HG03439 (cell line): Measurements from ENCODE around the gene SLC7A8.
"Not testable (repeated sequence)": the region's sequence is repeated elsewhere in the genome, so short reads cannot be mapped to it uniquely, and the experiment has no call there.

Experiments
- ATAC-seq: cut with Tn5 transposase; IDR thresholded peaks from one replicate; pipeline ENCODE4 v1.9.1; 2021; ENCODE audit warnings: mild to moderate bottlenecking, moderate library complexity; ENCODE audit not compliant: unreplicated experiment

SLC7A8 gene

GRCh38 chr14:23115039-23115731 is 68.3 kb downstream of the SLC7A8 start:
- no peak for ATAC-seq

- no peak for ATAC-seq
Measured at GRCh38 chr14:23114669-23115038, 68.8 kb downstream of the SLC7A8 start.

DNA sequence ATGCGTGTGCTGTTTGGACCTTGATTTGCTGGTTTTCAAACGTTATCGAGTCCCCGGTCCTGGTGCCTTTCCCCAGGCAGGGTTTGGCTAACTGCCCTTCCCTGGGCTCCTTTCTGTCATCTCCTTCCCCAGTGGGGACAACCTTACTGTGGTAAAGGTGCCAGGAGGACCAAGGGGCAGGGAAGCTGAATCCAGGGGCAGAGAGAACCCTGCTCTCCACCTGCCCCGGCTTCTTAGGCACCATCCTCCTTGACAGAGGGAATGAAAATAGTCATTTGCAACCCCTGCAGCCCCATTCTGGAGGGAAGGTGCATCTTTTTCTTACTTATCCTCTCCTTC is 69.4 kb downstream of the SLC7A8 start:
- no peak for ATAC-seq

GRCh38 chr14:23113431-23114119 is 69.9 kb downstream of the SLC7A8 start:
- no peak for ATAC-seq

DNA sequence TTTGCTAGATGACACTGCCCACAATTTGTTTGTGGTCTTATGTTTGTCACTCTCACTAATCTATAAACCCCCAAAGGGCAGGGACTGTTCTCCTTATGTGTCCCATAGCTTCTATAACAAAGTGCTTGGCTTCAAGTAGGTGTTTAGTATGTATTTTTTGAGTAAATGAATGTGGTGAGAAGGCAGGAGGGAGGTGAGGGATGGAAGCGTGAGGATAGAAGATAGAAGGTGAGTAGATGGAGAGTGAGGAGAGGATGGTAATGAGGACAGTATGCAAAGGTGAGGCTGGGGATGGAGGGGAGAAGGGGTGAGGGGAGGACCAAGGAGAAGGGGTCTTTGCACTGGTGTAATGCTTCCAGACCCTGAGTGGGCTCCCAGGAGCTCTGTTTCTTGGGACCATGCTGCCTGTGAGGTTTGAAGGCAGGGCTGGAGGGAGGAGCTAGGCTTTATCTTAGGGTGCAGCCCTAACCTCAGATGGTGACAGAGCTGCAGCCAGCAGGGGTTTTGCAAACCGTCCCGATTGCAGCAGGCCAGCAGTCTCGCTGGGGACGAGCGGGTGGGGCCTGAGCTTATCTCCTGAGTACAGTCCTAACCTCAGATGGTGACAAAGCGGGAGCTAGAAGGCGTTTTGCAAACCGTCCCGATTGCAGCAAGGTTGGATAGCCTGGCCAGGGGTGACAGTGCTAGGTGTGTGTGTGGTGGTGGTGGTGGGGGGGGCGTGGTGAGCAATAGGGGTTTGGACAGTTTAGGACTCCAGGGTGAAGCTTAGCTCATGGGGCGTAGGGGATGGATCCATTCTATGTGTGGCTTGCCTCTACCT is 70.9 kb downstream of the SLC7A8 start:
- ATAC-seq, result no peak

DNA sequence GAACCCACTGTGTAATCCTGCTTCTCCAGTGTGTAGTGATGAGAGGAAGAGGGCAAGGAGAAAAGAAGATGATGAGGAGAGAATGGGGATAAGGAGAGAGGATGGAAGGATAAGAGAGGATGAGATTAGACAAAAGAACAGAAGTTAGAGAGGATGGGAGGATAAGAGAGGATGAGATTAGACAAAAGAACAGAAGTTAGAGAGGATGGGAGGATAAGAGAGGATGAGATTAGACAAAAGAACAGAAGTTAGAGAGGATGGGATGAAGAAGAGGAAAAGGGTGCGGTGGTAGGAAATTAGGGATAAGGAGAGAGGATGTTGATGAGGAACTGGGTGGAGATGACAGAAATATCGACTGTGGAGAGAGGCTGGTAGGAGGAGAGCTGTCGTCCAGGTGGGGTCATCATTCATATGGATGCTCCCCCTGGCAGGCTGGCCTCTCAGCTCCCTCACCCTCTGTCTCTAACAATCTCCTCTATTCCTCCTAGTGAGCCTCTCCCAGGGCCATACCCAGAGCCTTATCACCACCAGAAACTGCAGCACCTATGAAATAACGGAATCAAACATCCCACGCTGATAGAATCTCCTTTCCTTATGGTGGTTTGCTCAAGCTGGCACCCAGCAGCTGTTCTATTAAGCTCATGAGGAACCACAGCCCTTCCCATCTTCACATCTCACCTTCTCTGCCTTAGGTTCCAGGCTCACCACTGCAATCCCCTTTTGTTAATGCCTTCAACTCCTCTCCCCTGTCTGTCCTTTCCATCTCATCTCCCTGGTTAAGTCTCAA is 72.7 kb downstream of the SLC7A8 start:
- no peak for ATAC-seq

- ATAC-seq, result no peak
Measured at GRCh38 chr14:23109769-23110168, 73.7 kb downstream of the SLC7A8 start.

GRCh38 chr14:23108169-23108568 is 75.3 kb downstream of the SLC7A8 start:
- not testable (repeated sequence) for ATAC-seq

DNA sequence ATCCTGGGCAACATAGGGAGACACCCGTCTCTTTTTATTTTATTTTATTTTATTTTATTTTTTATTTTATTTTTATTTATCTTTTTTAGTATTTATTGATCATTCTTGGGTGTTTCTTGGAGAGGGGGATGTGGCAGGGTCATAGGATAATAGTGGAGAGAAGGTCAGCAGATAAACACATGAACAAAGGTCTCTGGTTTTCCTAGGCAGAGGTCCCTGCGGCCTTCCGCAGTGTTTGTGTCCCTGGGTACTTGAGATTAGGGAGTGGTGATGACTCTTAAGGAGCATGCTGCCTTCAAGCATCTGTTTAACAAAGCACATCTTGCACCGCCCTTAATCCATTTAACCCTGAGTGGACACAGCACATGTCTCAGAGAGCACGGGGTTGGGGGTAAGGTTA is 75.8 kb downstream of the SLC7A8 start:
- ATAC-seq, result not testable (repeated sequence)

DNA sequence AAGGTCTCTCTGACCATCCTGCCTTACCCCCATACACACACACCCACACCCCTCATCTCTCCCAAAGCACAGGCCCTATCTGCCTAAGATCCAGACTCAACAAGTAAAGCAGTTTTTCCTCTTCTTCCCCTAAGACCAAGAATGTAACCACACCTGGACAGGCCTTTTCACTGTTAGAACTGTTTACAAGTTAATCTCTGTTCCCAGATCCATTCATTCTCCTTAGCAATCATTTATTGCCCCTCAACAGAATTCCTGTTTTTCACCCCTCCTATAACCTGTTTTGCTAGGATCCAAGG is 76.8 kb downstream of the SLC7A8 start:
- no peak for ATAC-seq

DNA sequence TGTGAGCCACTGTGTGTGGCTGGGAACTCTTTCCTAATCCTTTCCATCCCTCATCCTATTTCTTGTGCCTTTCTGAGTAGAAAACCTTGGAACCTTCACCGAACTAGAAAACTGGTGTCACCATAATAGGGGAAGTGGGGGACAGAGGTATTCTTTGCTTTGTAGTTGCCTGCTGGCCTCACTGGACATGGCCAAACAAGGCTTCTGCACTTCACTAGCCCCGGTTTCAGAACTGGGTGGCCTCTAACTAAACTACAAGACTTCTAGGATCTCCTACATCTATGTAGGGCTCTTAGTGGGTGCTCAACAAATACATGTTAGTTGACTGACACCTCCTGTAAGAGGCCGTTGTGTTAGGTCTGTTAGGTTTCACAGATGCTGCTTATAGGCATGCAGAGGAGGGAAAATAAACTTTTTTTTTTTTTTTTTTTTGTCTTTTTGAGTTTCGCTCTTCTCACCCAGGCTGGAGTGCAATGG is 78.1 kb downstream of the SLC7A8 start:
- no peak for ATAC-seq

GRCh38 chr14:23104591-23105347 is 78.7 kb downstream of the SLC7A8 start, which contains the start of gene CIROP:
CIROP (minus strand) TSS chr14:23104989; CDS start chr14:23104920, 69 bp downstream.
- no peak for ATAC-seq

DNA sequence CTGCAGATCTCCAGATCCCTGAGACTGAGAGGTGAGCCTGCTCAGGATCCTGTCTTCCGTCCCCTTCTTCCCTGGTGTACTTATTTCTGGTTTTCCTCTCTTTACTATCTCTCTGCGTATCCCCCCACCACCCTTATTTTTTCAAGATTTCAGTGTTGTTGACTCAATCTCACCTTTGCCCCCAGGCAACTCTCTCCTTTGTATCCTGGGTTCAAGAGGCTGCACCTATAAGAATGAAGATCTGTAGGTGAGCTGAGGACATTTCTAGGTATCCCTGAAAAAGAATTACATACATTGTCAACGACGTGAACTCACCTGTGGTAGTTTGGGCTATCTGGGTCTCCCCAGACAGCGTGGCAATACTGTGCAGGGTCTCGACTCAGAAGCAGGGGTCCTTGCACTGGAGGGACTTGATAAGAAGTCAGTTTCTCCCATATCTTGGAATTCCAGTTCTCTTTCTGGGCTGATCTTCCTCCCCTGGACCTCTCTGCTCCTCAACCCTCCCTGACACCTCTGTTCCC is 79.3 kb downstream of the SLC7A8 start:
- no peak for ATAC-seq

DNA sequence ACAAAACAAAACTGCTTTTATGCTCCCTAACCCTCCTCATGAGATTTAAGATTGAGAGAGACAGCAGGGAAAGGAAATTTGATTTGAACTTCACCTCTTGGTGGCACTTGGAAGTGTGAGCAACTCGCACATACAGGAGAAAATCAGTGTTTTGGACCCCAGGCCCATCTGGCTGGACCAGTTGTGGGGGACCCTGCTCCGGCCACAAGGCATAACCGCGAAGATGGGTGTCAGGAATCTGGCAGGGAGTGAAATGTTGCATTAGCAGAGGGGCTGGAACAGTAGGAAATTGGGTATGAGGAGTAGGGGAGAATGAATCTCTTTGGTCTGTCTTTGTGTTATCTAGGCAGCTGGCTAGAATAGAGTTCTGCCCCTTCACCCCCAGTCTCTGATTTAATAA is 79.9 kb downstream of the SLC7A8 start:
- ATAC-seq, result no peak

DNA sequence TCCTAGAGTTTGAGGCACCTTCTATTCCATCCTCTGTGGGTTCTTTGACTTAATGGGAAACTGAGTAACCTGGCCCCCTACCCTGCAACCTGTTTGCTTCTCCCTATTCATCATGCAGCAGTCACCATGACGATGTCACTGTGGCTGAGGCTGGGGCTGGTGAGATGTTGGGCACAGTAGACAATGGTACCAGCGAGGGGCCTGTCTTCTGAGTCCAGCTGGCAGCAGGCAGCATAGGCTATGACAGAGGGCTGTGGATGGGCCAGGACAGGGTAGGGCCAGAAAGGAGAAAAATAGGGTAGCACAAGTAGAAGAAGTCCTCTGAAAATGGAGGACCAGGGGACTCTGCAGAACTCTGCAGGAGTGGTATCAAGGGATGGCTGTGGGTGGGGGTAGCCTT is 80.7 kb downstream of the SLC7A8 start:
- ATAC-seq, result no peak

DNA sequence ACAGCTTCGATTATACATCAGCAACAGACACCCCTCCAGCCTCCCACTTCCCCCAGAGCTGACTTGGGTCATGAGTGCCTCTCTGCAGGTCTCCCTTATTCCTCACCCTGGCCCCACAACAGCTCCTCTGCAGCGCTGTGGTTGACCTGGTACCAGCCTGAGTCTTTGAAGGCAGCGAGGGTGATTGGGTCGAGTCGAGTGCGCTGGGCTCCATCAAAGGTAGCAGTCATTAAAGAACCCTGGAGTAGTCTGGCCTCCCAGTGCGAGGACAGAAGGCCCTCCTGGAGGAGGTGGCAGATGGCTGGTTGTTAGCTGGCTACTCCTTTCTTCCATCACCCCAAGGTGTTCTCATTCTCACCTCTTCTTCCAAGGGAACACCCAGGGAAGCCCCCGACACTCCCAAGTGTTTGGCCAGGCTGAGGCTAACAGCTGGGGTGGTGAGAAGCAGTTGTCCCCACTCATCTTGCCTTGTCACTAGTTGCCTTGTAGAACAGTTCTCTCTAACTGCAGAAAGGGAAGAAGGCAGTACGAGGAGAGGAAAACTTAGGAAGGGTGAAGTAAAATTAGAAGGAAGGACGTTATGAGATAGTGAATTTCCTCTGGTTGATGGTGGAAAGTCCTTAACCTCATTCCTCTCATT is 81.4 kb downstream of the SLC7A8 start:
- no peak for ATAC-seq

GRCh38 chr14:23101213-23101970 is 82.1 kb downstream of the SLC7A8 start:
- ATAC-seq, result no peak

- ATAC-seq, result no peak
Measured at GRCh38 chr14:23099212-23099861, 84.1 kb downstream of the SLC7A8 start.
